SKM-1 (cell line): ENCODE results near the gene ZBED4.
"Not testable (repeated sequence)": the region's sequence is repeated elsewhere in the genome, so short reads cannot be mapped to it uniquely, and the experiment has no call there.

Source experiments
- DNase-seq: peaks from one replicate; lab custom pipeline; 2025; ENCODE audit not compliant: unreplicated experiment; lab: John Stamatoyannopoulos, UW

The ZBED4 gene, protein sequence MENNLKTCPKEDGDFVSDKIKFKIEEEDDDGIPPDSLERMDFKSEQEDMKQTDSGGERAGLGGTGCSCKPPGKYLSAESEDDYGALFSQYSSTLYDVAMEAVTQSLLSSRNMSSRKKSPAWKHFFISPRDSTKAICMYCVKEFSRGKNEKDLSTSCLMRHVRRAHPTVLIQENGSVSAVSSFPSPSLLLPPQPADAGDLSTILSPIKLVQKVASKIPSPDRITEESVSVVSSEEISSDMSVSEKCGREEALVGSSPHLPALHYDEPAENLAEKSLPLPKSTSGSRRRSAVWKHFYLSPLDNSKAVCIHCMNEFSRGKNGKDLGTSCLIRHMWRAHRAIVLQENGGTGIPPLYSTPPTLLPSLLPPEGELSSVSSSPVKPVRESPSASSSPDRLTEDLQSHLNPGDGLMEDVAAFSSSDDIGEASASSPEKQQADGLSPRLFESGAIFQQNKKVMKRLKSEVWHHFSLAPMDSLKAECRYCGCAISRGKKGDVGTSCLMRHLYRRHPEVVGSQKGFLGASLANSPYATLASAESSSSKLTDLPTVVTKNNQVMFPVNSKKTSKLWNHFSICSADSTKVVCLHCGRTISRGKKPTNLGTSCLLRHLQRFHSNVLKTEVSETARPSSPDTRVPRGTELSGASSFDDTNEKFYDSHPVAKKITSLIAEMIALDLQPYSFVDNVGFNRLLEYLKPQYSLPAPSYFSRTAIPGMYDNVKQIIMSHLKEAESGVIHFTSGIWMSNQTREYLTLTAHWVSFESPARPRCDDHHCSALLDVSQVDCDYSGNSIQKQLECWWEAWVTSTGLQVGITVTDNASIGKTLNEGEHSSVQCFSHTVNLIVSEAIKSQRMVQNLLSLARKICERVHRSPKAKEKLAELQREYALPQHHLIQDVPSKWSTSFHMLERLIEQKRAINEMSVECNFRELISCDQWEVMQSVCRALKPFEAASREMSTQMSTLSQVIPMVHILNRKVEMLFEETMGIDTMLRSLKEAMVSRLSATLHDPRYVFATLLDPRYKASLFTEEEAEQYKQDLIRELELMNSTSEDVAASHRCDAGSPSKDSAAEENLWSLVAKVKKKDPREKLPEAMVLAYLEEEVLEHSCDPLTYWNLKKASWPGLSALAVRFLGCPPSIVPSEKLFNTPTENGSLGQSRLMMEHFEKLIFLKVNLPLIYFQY

DNA sequence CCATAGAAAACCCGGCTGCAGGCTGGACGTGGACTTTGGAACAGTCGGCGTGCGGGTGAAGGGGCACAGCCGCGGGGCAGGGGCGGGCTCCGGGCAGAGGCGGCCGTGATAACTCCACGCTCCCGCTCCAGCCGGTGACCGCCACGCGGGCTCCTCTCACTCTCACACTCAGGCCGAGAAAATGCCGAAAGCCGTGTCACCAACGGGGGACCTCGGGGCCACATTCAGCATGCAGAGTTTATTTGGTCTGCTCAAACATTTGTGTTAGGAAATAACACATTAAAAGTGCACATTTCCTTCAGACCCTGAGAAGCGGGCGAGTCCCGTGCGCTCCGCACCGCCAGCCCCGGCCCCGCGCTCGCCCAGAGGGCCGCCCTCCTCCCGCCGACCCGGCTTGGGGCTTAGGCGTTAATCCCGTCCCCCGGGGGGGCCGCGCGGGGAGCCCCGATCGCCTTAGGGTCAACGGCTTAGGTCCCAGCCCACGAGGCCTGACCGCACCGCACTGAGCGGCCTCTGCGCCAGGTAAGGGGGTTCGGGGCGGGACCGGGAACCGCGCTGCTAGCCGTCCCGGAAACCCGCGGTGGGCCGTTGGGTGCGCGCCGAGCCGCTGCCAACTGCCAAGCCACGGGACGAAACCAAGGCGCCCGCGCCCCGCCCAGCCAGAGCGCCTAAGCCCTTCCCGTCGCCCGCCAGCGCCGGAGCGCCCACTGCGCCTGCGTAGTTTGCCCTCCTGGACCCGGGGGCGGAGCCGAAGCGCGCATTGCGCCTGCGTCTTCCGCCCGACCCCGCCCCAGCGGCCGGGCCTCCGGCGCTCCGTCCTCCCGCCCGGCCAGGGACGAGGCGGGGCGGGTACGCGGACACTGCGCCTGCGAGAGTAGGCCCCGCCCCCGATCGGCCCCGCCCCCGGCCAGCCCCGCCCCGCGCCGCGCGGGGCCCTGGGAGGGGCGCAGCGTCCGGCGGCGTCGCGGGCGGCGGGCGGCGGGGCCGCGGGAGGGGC lies at the start of gene ZBED4:
Gene ZBED4 (plus strand): TSS at position 947 of the 997 bp plus-strand sequence. CDS start 29,819 bp downstream, outside the sequence.
- DNase-seq, result peak; percentile 96

DNA sequence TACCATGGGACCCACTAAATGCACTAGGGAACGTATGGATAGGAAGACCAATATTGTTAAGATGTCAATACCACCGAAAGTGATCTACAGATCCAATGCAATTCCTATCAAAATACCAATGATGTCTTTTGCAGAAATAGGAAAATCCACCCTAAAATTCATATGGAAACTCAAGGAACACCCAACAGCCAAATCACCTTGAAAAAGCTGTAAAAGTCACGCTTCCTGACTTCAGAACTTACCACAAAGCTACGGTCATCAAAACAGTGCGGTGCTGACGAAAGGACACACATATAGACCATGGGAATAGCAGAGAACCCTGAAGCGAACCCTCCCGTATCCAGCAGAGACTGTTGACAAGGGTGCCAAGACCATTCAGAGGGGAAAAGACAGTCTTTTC lies 46.5 kb upstream of the ZBED4 start:
- no peak for DNase-seq

DNA sequence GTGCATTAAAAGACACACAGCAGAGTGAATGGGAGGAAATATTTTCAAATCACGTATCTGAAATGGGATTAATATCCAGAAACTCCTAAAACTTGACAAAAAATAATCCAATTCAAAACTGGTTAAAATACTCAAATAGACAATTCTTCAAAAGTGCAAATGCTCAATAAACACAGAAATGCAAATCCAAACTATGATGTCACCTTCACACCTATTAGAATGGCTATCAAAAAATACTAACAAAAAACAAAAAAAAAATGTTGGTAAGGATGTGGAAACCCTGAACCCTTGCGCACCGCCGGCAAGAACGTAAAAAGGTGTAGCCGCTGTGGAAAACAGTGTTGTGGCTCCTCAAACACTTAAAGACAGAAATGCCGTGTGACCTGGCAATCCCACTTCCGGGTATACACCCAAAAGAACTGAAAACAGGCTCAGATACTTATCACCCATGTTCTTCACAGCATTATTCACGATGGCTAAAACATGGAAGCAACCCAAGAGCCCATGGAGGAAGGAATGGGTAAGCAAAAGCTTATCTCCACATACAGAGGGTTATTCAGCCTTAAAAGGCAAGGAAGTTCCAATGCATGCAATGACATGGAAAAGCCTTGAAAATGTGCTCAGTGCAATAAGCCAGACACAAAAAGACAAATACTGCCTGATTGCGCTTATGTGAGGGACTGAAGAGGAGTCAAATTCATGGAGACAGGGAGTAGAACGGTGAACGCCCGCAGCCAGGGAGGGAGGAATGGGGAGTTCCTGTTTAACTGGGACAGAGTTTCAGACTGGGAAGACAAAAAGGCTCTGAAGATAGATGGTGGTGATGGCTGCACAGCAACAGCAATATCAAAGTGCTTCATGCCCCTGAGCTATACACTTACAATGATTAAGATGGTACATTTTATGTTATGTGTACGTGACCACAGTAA lies 45.6 kb upstream of the ZBED4 start:
- no peak for DNase-seq

DNA sequence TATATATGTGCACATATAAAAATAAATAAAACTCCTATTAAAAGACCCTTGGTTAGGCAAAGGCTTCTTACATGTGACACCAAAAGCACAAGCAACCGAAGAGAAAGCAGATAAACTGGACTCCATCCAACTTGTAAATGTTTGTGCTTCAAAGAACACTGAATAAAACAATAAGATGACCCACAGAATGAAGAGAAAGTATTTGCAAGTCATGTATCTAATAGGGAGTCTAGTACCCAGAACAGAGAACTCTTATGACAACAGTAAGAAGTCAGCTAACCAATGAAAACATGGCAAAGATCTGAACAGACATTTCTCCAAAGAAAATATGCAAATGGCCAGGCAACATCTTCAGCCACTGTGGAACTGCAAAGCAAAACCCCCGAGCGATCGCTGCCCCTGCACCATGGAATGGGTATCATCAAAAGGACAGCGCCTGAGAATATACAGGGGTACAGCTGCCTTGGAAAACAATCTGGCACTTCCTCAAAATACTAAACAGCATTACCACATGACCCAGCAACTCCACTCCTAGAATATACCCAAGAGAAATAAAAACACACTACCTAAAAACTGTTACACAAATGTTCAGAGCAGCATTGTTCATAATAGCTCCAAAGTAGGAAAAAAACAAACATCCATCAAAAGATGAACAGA lies 43.2 kb upstream of the ZBED4 start:
- no peak for DNase-seq

DNA sequence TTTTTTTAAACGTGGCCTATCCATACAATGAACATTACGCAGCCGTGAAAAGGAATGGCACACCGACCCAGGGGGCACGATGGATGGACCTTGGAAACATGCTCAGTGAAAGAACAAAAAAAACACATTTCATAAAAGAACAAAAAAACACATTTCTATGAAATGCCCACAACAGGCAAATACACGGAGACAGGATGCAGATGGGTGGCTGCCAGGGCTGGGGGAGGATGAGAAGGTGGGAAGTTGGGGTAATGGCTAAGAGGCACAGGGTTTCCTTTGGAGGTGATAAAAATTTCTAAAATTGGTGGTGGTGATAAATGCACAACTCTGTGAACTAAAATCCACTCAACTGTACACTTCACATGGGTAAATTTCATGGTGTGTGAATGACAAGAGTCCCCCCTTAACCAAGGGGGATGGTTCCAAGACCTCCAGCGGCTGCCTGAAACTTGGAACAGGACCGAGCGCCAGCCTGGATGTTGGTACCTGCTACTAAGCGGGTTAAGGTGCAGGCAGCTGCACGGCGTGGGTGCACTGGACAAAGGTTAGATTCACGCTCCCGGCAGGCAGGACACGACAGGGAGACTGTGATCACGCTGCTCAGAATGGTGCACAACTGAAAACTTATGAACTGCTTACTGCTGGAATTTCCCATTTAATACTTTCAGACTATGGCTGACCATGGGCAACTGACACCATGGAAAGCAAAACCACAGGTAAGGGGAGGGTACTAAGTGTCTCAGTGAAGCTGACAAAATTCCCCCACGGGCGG lies 42.4 kb upstream of the ZBED4 start:
- no peak for DNase-seq

DNA sequence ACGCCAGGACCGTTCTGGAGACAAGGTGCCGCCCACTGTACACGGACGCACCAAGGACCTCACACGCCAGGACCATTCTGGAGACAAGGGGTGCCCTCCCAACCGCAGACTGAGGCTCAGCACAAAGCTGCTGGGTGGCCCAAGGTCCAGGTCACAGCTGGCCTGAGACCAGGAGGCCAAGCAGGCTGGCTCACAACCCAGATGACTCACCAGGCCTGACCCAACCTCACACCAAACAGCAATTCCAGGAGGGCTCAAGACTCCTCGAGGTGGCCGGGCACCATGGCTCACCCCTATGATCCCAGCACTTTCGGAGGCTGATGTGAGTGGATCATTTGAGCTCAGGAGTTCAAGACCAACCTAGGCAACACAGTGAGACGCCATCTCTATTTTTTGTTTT lies 40.8 kb upstream of the ZBED4 start:
- DNase-seq, result no peak

DNA sequence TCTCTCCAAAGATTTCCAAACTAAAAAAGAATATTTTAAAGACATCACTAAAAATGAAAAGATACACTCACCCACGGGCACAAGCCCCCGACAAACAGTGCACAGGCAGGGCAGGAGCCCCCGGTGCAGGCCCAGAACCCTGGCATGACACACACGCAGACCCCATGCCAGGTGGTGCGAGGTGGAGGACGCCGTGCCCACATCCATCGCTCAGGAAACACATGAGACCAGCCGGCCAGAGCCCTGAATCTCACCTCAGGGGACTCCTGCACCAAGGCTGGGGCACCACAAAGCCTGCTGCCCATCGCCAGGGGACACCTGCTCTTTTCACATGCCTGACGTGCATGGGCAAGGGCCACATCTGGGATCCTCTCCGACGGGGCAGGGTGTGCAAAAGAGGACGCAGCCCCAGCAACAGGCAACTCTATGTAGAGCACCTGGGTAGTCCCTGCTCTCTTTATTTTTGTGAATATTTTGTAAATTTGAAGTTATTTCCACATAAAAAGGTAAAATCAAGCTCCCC lies 39.4 kb upstream of the ZBED4 start:
- DNase-seq, result no peak

DNA sequence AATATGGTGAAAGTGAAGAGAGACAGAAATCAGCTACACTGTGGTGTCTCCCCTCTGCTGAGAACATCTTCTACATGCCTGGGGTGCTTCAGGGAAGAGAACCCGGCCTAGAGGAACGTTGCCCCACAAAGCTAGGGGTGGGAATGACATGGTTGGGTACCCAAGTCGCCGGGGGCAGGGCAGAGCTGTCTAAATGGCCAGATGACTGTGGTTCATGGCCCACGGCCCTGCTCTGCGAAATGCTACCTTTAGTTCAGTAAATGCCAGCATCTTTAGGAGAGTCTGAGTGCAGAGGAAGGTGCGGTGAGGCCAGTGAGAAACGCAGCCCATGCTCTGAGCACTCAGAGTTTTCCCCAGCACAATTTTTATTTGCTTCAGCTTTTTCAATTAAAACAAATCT lies 38.8 kb upstream of the ZBED4 start:
- DNase-seq, result no peak

DNA sequence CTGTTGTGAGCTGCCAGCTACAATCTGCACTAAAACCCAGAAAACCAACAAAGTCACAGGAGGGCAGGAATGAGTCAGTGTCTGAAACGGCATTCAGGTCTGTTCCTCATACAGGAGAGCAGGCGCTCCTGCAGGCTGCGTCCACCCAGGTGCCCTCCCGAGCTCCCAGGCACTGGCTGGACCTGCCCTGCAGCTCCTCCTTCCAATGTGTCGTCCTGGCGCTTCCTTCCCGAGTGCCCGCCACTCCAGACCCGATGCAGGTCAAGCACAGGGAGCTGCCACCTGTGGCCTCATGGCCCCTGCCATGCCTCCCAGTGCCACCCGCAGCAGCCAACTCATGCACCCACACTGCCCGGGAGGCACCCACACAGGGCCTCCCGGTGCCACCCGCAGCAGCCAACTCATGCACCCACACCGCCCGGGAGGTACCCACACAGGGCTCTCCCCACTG lies 38.0 kb upstream of the ZBED4 start:
- DNase-seq, result no peak

DNA sequence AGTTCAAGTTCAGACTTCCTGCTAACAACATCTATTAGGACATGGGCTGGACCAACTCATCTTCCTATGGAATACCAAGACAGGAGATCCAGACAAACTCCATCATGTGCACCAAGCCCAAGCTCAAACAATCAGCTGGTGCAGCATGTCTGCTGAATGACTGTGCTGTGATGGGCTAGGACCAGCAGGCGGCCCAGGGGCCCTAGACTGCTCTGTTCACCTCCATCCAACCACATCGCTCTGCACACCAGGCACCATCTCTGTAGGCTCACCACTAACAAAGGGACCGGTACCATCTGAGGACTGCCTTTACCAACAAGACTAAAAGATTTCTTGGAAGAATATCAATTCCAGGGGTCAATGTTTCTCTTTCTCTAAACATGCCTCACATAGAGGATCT lies 36.3 kb upstream of the ZBED4 start:
- no peak for DNase-seq

DNA sequence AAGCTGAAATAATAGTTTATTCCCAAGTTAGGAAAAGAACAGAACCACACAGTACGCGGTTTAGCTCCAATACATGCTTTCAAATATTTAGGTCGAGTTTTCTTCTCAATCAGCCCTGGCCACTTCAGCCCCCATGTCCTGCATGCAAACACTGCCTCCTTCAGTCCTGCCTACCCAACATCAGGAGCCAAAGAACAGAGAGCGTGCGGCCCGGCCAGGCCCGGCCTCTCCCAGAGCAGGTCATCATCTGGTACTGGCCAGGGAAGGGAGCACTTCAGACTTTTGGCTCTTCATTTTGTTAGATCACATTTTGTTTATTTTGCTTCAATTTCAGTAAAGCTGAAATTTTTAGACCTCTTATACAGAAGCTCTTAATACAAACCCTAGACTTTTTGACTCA lies 32.7 kb upstream of the ZBED4 start:
- DNase-seq, result no peak

DNA sequence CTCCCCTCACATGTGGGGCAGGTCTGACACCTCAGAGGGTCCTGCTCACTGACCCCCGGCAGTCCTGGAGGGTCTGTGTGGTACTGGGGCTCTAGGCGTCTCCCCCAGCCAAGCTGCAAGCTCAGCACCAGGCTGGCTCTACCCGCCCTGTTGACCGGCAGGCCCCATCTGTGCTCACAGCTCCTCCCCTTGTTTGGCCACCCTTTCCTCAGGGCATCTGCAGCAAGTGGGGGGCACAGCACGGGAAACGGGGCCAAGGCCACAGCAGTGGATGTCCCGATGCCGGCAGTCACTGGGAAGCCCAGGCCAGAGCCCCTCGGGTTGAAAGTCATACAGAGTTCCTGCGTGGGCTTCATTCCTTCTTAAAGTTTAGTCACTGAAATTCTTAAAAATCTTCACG lies 31.9 kb upstream of the ZBED4 start:
- not testable (repeated sequence) for DNase-seq

DNA sequence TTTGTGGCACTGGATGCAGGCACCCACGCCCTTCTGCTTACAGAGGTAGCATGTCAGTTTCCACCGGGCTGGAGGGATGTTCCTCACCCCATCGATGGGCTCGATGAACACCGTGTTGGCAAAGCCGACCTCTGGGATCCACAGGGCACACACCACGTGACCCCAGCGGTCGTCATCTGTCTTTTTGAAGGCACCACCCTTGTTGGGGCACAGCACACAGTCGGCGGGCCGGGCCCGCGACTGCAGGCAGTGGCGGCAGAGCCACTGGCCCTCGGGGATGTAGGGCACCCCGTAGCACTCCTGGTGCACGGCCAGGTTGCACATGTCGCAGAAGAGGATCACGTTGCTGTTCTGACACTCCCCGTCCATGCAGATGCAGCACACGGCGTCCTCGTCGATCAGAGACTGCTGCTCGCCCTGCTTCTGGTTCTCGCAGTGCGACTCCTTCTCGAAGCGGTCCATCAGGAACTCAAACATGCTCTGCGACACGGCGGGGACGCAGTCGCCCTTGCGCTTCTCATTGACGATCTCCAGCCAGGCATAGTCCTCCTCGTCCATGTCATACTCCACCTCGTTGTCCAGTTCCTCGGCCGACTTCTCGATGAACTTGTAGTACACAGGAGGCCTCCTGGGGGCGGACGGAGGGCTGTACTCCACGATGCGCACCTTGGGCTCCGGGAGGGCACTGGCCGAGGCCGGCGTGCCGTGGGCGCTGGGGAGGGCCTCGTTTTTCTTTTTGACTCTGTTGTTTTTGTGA lies 30.2 kb upstream of the ZBED4 start:
- DNase-seq, result no peak

DNA sequence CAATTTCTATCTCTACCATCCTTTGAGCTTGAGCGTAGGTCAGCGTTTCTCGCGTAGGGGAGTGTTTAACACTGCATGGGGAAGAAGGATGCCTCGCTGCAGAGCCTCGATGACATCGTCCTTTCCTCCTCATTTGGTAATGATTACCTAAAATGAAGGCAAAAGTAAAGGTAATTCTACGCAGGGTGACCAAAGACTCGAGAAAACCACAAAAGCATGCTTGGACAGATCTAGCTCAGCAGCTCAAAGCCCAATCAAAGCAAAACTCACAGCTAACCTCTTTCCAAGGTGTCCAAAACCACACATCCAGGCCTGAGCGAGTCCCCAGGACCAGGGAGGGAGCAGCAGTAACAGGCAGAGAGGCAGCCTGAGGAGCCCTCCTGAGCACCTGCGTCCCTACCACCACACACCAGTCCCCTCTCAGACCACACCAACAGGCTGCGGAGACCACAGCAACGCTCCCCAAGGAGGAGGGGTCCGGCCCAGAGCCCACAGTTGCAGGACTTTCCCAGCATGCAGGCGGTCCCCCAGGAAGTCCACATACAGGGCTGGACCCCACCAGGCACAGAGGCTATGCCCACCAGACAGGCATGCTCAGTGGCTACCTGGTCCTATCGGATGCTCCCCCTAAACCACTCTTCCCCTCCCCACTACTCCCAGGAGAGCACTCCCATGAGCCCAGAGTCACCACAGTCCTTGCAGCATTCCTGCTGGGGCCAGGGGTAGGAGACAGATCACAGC lies 29.3 kb upstream of the ZBED4 start:
- no peak for DNase-seq

DNA sequence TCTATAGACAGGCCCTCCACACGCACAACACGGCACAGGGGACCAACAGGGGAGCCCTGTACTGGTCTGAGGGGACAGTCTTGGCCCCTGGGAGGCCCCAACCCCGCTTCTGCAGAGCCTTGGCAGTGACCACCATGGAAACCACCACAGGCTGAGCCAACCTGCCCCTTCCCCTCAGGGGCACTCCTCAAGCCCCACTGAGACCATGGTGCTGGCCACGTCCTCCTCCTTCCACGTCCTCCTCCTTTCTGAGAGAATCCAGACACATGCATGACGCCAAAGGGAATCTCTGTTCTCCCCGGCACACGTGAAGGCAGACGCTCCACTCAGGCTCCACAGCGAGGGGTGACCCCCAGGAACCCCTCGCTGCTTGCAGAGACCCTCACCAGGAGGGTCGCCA lies 28.7 kb upstream of the ZBED4 start:
- DNase-seq, result no peak

DNA sequence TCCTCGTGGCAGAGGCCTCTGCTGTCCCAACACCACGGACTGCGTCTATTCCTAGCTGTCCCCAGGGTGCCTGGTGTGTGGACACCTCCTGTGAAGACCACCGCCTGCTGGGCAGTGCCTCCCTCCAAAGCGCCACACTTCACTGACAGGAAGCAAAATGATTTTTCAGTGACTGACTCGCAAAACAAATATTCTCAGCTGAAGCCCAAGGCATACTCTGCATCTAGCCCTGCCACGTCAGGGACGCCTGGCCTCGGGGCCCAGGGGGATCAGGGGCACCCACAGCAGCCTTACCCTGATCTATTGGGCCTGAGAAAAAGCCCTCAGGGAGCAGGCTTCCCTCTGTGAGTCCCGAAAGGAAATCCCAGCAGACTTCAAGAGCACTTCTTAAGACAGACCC lies 28.2 kb upstream of the ZBED4 start:
- DNase-seq, result no peak
